BE2C (cell line): ENCODE results near the gene PXT1.
A peak's percentile ranks its signal among the peaks of the same experiment; 100 is the strongest.

Experiments
- DNase-seq: peaks from one replicate; pipeline ENCODE4 v3.0.0-alpha.2; 2020
- H3K27me3 ChIP-seq: fragments of 250-450 bp; sonication (Bioruptor Pico); 2 replicates; pipeline ENCODE4 v1.5.1; 2020; ENCODE audit warnings: mild to moderate bottlenecking
- H3K36me3 ChIP-seq: fragments of 250-450 bp; sonication (Bioruptor Pico); 2 replicates; pipeline ENCODE4 v1.5.1; 2020; ENCODE audit warnings: mild to moderate bottlenecking
- H3K4me1 ChIP-seq: fragments of 250-450 bp; sonication (Bioruptor Pico); 2 replicates; pipeline ENCODE4 v1.5.1; 2020
- H3K4me3 ChIP-seq: 2 replicates; pipeline ENCODE4 v1.5.1; 2011; ENCODE audit warnings: low read depth, low read length
- H3K9me3 ChIP-seq: fragments of 250-450 bp; sonication (Bioruptor Pico); 2 replicates; pipeline ENCODE4 v1.5.1; 2020
- TF ChIP-seq, protein P1 (sequence below): IDR thresholded peaks from 2 replicates; pipeline ENCODE4 v1.5.1; 2012; ENCODE audit warnings: mild to moderate bottlenecking, low read depth, low read length

The PXT1 gene

DNA sequence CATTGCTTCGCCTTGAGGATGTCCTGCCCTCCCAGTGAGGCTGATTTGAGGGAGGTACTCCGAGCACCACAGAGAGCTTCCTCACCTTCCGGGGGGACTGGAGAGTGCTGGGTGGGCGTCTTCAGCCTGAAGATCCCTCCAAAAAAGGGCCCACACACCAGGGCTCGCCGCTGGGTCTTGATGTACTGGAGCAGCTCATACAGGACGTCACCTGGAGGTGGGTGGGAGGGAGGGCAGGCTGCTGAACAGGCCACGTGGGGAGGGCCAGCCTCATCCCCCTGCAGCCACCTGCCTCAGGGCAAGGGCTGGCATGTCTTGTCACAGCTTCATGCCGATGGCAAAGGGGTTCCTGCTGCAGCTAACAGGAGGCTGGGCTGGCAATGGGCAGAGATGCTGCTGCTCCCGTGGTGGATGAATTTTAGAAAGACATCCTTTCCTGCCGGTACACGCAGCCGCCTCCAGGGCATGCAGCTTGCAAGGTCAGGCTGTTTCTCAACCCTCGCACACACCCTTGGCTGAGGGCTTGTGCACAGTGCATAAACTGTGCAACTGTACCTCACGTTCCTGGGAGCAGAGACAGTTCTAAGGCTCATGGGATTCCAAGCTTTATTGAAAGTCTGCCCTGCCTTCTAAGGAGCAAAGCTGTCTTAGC, 69.2 kb downstream of the PXT1 start:
- TF ChIP-seq, protein P1, sequence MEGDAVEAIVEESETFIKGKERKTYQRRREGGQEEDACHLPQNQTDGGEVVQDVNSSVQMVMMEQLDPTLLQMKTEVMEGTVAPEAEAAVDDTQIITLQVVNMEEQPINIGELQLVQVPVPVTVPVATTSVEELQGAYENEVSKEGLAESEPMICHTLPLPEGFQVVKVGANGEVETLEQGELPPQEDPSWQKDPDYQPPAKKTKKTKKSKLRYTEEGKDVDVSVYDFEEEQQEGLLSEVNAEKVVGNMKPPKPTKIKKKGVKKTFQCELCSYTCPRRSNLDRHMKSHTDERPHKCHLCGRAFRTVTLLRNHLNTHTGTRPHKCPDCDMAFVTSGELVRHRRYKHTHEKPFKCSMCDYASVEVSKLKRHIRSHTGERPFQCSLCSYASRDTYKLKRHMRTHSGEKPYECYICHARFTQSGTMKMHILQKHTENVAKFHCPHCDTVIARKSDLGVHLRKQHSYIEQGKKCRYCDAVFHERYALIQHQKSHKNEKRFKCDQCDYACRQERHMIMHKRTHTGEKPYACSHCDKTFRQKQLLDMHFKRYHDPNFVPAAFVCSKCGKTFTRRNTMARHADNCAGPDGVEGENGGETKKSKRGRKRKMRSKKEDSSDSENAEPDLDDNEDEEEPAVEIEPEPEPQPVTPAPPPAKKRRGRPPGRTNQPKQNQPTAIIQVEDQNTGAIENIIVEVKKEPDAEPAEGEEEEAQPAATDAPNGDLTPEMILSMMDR = no peak
- Histone ChIP-seq H3K9me3 (no peaks in the 10 kb centered on the region), H3K4me1 (no peaks in the 10 kb centered on the region), H3K4me3 (no peak overlapping the region), H3K36me3 (no peaks in the 10 kb centered on the region), H3K27me3 (no peaks in the 10 kb centered on the region)
- DNase-seq = peak; percentile 25

- TF ChIP-seq, protein P1 = no peak
- H3K36me3 ChIP-seq = no peaks in the 10 kb centered on the region
- DNase-seq = no peak
- H3K4me1 ChIP-seq = no peaks in the 10 kb centered on the region
- H3K4me3 ChIP-seq = no peak overlapping the region
- no peaks in the 10 kb centered on the region for H3K9me3 ChIP-seq
- no peaks in the 10 kb centered on the region for H3K27me3 ChIP-seq
Measured at GRCh38 chr6:36372088-36372487, 70.6 kb downstream of the PXT1 start.

DNA sequence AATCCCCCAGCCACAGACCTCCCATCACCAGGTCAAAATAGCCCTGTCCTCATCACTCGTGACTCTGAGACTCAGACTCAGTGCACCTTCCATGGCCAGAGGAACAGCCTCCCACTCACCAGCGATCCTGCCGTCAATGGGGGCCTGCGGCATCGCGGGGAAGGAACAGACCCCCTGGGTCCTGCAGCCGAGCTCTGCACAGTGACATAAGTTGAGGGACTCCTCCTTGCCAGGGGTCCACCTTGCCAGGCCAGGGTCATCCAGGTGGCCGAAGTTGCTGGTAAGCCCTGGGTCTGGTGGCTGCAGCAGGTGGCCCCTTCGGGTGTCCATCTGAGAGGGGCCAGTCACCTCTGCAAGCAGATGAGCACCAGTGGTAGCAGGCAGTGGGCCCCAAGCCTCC, 71.4 kb downstream of the PXT1 start:
- Histone ChIP-seq H3K27me3 (no peaks in the 10 kb centered on the region), H3K9me3 (no peaks in the 10 kb centered on the region), H3K4me1 (no peaks in the 10 kb centered on the region), H3K36me3 (no peaks in the 10 kb centered on the region), H3K4me3 (no peak overlapping the region)
- TF ChIP-seq, protein P1 = no peak
- DNase-seq = no peak

GRCh38 chr6:36370638-36371037, 72.0 kb downstream of the PXT1 start:
- Histone ChIP-seq H3K9me3 (no peaks in the 10 kb centered on the region), H3K4me3 (no peak overlapping the region), H3K36me3 (no peaks in the 10 kb centered on the region), H3K4me1 (no peaks in the 10 kb centered on the region), H3K27me3 (no peaks in the 10 kb centered on the region)
- DNase-seq = no peak
- TF ChIP-seq, protein P1 = no peak

DNA sequence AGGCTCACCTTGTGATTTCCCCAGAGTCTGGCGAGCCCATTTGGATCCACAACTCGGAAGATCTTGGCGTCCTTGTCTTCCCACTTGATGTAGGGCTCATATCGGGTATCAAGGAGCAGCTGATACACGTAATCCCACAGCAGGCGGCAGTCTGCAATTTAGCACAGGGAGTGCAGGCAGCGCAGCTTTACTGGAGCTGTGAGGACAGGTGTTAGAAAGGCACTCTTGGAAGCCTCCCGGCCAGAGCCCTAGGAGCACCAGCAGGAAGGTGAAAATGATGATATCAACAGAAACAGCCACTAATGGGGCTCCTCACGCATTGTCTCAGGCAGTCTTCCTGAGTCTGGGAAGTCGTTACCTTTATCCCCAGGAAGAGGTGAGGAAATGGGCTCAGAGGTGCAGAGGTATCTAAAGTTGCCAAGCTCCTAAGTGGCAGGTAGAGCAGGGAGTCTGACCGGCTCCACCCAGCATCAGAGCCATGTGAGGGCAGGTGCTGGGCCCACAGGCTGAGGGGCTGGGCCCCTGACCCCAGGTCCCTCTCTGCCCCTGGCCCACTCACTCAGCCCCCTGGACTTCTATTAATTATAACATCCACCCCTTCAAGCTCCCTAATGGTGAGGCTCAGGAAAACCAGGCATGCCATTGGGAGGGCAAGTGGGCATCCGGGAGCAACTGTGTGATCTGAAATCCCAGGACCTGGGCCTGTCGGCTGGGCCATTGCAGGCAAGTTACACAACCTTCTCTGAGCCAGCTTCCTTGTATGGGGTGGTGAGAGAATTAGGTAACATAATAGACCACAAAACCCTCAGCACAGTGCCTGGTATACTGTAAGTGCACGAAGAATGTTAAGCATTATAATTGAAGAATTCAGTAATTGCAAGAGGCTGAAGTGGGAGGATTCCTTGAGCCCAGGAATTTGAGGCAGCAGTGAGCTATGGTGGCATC, 73.5 kb downstream of the PXT1 start:
- Histone ChIP-seq H3K9me3 (no peaks in the 10 kb centered on the region), H3K27me3 (no peaks in the 10 kb centered on the region), H3K4me3 (no peak overlapping the region), H3K36me3 (no peaks in the 10 kb centered on the region), H3K4me1 (no peaks in the 10 kb centered on the region)
- TF ChIP-seq, protein P1 = no peak
- DNase-seq = no peak

DNA sequence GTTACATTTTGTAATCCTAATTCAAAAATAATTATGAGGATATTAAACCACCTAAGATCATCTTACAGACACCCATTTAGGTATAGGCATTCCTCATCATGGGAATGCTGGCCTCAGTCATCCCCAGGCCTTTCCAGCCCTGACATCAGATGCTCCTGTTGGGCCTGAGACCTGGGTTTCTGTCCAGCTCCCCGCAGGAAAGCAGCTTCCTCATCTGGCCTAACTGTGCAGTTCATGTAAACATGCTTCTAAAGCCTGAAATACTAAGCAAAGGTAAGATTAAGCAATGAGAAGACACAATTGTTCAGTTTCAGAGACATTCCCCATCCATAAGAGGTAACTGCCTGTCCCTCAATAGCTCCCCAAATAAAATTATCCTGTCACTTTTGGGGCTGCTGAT, 74.2 kb downstream of the PXT1 start:
- H3K9me3 ChIP-seq = no peaks in the 10 kb centered on the region
- H3K36me3 ChIP-seq = no peaks in the 10 kb centered on the region
- no peak for DNase-seq
- H3K27me3 ChIP-seq = no peaks in the 10 kb centered on the region
- TF ChIP-seq, protein P1 = no peak
- no peaks in the 10 kb centered on the region for H3K4me1 ChIP-seq
- H3K4me3 ChIP-seq = no peak overlapping the region
